ENCODE data around the gene ASGR1.
A peak's percentile ranks its signal among the peaks of the same experiment; 100 is the strongest.

The ASGR1 gene

GRCh38 chr17:7216242-7217112 is 37.3 kb upstream of the ASGR1 start:
- DNase-seq (ENCODE audit: low spot score), result no peak

GRCh38 chr17:7215652-7216180 is 36.5 kb upstream of the ASGR1 start:
- DNase-seq (ENCODE audit: low spot score), result no peak

GRCh38 chr17:7215136-7215638 is 36.0 kb upstream of the ASGR1 start:
- DNase-seq (ENCODE audit: low spot score), result no peak

- DNase-seq (ENCODE audit: low spot score), result peak; percentile 97
These were observed 35.3 kb upstream of the ASGR1 start for GRCh38 chr17:7214300-7215135.

GRCh38 chr17:7213895-7214299 is 34.7 kb upstream of the ASGR1 start:
- DNase-seq (ENCODE audit: low spot score), result peak; percentile 81

GRCh38 chr17:7211491-7212273 is 32.5 kb upstream of the ASGR1 start:
- DNase-seq (ENCODE audit: low spot score), result no peak

GRCh38 chr17:7208754-7209460 is 29.7 kb upstream of the ASGR1 start:
- no peak for DNase-seq (ENCODE audit: low spot score)

GRCh38 chr17:7208027-7208571 is 28.9 kb upstream of the ASGR1 start:
- DNase-seq (ENCODE audit: low spot score), result no peak

- DNase-seq (ENCODE audit: low spot score), result no peak
These were observed 28.2 kb upstream of the ASGR1 start for GRCh38 chr17:7207120-7208001.

GRCh38 chr17:7205561-7205960 is 26.4 kb upstream of the ASGR1 start:
- DNase-seq (ENCODE audit: low spot score), result no peak

GRCh38 chr17:7204828-7205461 is 25.8 kb upstream of the ASGR1 start:
- DNase-seq (ENCODE audit: low spot score), result peak; percentile 52

- no peak for DNase-seq (ENCODE audit: low spot score)
These were observed 25.2 kb upstream of the ASGR1 start for GRCh38 chr17:7204336-7204735.

- DNase-seq (ENCODE audit: low spot score), result no peak
These were observed 24.2 kb upstream of the ASGR1 start for GRCh38 chr17:7203391-7203790.

- DNase-seq (ENCODE audit: low spot score), result no peak
These were observed 17.7 kb upstream of the ASGR1 start for GRCh38 chr17:7196651-7197401.

- no peak for DNase-seq (ENCODE audit: low spot score)
These were observed 16.8 kb upstream of the ASGR1 start for GRCh38 chr17:7195971-7196370.

- DNase-seq (ENCODE audit: low spot score), result no peak
These were observed 13.2 kb upstream of the ASGR1 start for GRCh38 chr17:7192271-7192937.

- DNase-seq (ENCODE audit: low spot score), result peak; percentile 21
These were observed 12.6 kb upstream of the ASGR1 start for GRCh38 chr17:7191571-7192270.
